Left lobe of liver (tissue), 2 donors: ENCODE results near the gene ZNF385D. TPM values are rescaled to one million over a fixed set of nuclear protein-coding genes. Genes with fewer than 3 reads are reported as not detected.
"Not testable (repeated sequence)": the region's sequence is repeated elsewhere in the genome, so short reads cannot be mapped to it uniquely, and the experiment has no call there.

Source experiments
- ATAC-seq: fragments of 200-7000 bp; cut with Tn5 transposase; one replicate; pipeline ENCODE4 v1.9.1; 2020; ENCODE audit warnings: mild to moderate bottlenecking, moderate library complexity
- DNase-seq: peaks from one replicate; pipeline ENCODE4 v3.0.0-alpha.2; 2020; ENCODE audit warnings: low spot score
- total RNA-seq: library from RNA; stranded (reverse); gene quantifications from one replicate; pipeline ENCODE4 v1.2.1, GENCODE V29; 2021
- donor health status: DM: no; HTN: no; CAD: no; lungs with moderate emphysema.
- donor health status: DM: no; HTN: yes; CAD: no.

Gene ZNF385D
- total RNA-seq, 1 donor from 2014 or later, result 2.1 TPM

- DNase-seq, result no peak
- no peak for ATAC-seq
Observed at GRCh38 chr3:21526461-21526860, 224.5 kb downstream of the ZNF385D start.

GRCh38 chr3:21524133-21524532 lies 226.9 kb downstream of the ZNF385D start:
- ATAC-seq (no peak), DNase-seq (no peak)

- ATAC-seq (no peak), DNase-seq (no peak)
Observed at GRCh38 chr3:21520106-21520963, 230.7 kb downstream of the ZNF385D start.

GRCh38 chr3:21517184-21517583 lies 233.8 kb downstream of the ZNF385D start:
- DNase-seq, result no peak
- no peak for ATAC-seq

- ATAC-seq (no peak), DNase-seq (no peak)
Observed at GRCh38 chr3:21515417-21515816, 235.6 kb downstream of the ZNF385D start.

- no peak for DNase-seq
- no peak for ATAC-seq
Observed at GRCh38 chr3:21509731-21510470, 241.1 kb downstream of the ZNF385D start.

- ATAC-seq (no peak), DNase-seq (no peak)
Observed at GRCh38 chr3:21508246-21508645, 242.8 kb downstream of the ZNF385D start.

GRCh38 chr3:21505711-21506460 lies 245.1 kb downstream of the ZNF385D start:
- no peak for ATAC-seq
- DNase-seq, result no peak

GRCh38 chr3:21502656-21503055 lies 248.4 kb downstream of the ZNF385D start:
- no peak for DNase-seq
- ATAC-seq, result no peak

- DNase-seq, result no peak
- ATAC-seq, result no peak
Observed at GRCh38 chr3:21500834-21501233, 250.2 kb downstream of the ZNF385D start.

GRCh38 chr3:21490671-21491070 lies 260.3 kb downstream of the ZNF385D start:
- ATAC-seq, DNase-seq: not testable (repeated sequence)

GRCh38 chr3:21487520-21487919 lies 263.5 kb downstream of the ZNF385D start:
- DNase-seq (no peak), ATAC-seq (no peak)

- not testable (repeated sequence) for ATAC-seq
Observed at GRCh38 chr3:21486024-21486935, 264.7 kb downstream of the ZNF385D start.

GRCh38 chr3:21484828-21485144 lies 266.2 kb downstream of the ZNF385D start:
- ATAC-seq, result no peak

More at GRCh38 chr3:21486024-21486935, 264.7 kb downstream of the ZNF385D start:
- DNase-seq, result not testable (repeated sequence)

GRCh38 chr3:21484057-21484827 lies 266.8 kb downstream of the ZNF385D start:
- ATAC-seq, result peak; percentile 72
- peak; percentile 49 for DNase-seq

More at GRCh38 chr3:21484828-21485144, 266.2 kb downstream of the ZNF385D start:
- DNase-seq, result no peak

- ATAC-seq (no peak), DNase-seq (no peak)
Observed at GRCh38 chr3:21481991-21482390, 269.0 kb downstream of the ZNF385D start.

GRCh38 chr3:21477541-21478288 lies 273.3 kb downstream of the ZNF385D start:
- DNase-seq (no peak), ATAC-seq (no peak)

GRCh38 chr3:21466476-21466875 lies 284.5 kb downstream of the ZNF385D start:
- ATAC-seq (no peak), DNase-seq (no peak)

- DNase-seq (no peak), ATAC-seq (no peak)
Observed at GRCh38 chr3:21464746-21465145, 286.3 kb downstream of the ZNF385D start.
